Astrocyte (in vitro differentiated cells and primary cell): ENCODE data around the gene L1TD1.

Source experiments
- CTCF ChIP-seq: IDR thresholded peaks from 2 replicates; pipeline ENCODE4 v1.5.1; 2011; ENCODE audit warnings: low read depth, mild to moderate bottlenecking, inconsistent platforms, low read length, moderate library complexity; ENCODE audit not compliant: insufficient read depth
- EZH2 ChIP-seq: IDR thresholded peaks from 2 replicates; pipeline ENCODE4 v1.6.1; 2012; ENCODE audit warnings: mild to moderate bottlenecking, low read length, inconsistent platforms; ENCODE audit not compliant: insufficient read depth

GRCh38 chr1:62227496-62227895 lies 32.8 kb downstream of the L1TD1 start:
- TF ChIP-seq CTCF (no peak), EZH2 (no peak)
